ENCODE results near the gene MRPS15.
"Not testable (repeated sequence)": the region's sequence is repeated elsewhere in the genome, so short reads cannot be mapped to it uniquely, and the experiment has no call there.

The MRPS15 gene

GRCh38 chr1:36463803-36464604, at the start of gene MRPS15:
TSS of gene MRPS15 (minus strand) at chr1:36464384. CDS start at chr1:36464275, 109 bp downstream.
- H3K4me3 ChIP-seq (ENCODE audit: low read depth, low read length) = peak within 1 kb of the TSS; percentile 81

- H3K4me3 ChIP-seq (ENCODE audit: low read depth, low read length) = no peak overlapping the region
These were observed 48.7 kb upstream of the MRPS15 start for GRCh38 chr1:36512842-36513241.

- no peak overlapping the region for H3K4me3 ChIP-seq (ENCODE audit: low read depth, low read length)
These were observed 47.9 kb upstream of the MRPS15 start for GRCh38 chr1:36511804-36512798.

- H3K4me3 ChIP-seq (ENCODE audit: low read depth, low read length) = not testable (repeated sequence)
These were observed 47.0 kb upstream of the MRPS15 start for GRCh38 chr1:36511220-36511619.

- H3K4me3 ChIP-seq (ENCODE audit: low read depth, low read length) = no peak overlapping the region
These were observed 46.2 kb upstream of the MRPS15 start for GRCh38 chr1:36510418-36510817.

- no peak overlapping the region for H3K4me3 ChIP-seq (ENCODE audit: low read depth, low read length)
These were observed 44.1 kb upstream of the MRPS15 start for GRCh38 chr1:36508257-36508656.

GRCh38 chr1:36506276-36506920, 42.2 kb upstream of the MRPS15 start:
- H3K4me3 ChIP-seq (ENCODE audit: low read depth, low read length) = no peak overlapping the region

- H3K4me3 ChIP-seq (ENCODE audit: low read depth, low read length) = no peak overlapping the region
These were observed 39.5 kb upstream of the MRPS15 start for GRCh38 chr1:36503733-36504132.

GRCh38 chr1:36503159-36503558, 39.0 kb upstream of the MRPS15 start:
- no peak overlapping the region for H3K4me3 ChIP-seq (ENCODE audit: low read depth, low read length)

GRCh38 chr1:36502616-36503015, 38.4 kb upstream of the MRPS15 start:
- H3K4me3 ChIP-seq (ENCODE audit: low read depth, low read length) = no peak overlapping the region

GRCh38 chr1:36501911-36502310, 37.7 kb upstream of the MRPS15 start:
- H3K4me3 ChIP-seq (ENCODE audit: low read depth, low read length) = not testable (repeated sequence)

- no peak overlapping the region for H3K4me3 ChIP-seq (ENCODE audit: low read depth, low read length)
These were observed 33.0 kb upstream of the MRPS15 start for GRCh38 chr1:36497207-36497606.

- H3K4me3 ChIP-seq (ENCODE audit: low read depth, low read length) = no peak overlapping the region
These were observed 30.8 kb upstream of the MRPS15 start for GRCh38 chr1:36494971-36495370.

- H3K4me3 ChIP-seq (ENCODE audit: low read depth, low read length) = no peak overlapping the region
These were observed 29.3 kb upstream of the MRPS15 start for GRCh38 chr1:36493524-36493923.

- H3K4me3 ChIP-seq (ENCODE audit: low read depth, low read length) = no peak overlapping the region
These were observed 28.3 kb upstream of the MRPS15 start for GRCh38 chr1:36492491-36492890.

- not testable (repeated sequence) for H3K4me3 ChIP-seq (ENCODE audit: low read depth, low read length)
These were observed 25.3 kb upstream of the MRPS15 start for GRCh38 chr1:36489258-36490051.

- H3K4me3 ChIP-seq (ENCODE audit: low read depth, low read length) = no peak overlapping the region
These were observed 23.7 kb upstream of the MRPS15 start for GRCh38 chr1:36487906-36488305.

- H3K4me3 ChIP-seq (ENCODE audit: low read depth, low read length) = not testable (repeated sequence)
These were observed 23.1 kb upstream of the MRPS15 start for GRCh38 chr1:36487336-36487725.

- no peak overlapping the region for H3K4me3 ChIP-seq (ENCODE audit: low read depth, low read length)
These were observed 22.5 kb upstream of the MRPS15 start for GRCh38 chr1:36486439-36487335.

GRCh38 chr1:36486093-36486438, 21.9 kb upstream of the MRPS15 start:
- no peak overlapping the region for H3K4me3 ChIP-seq (ENCODE audit: low read depth, low read length)
